H1 (cell line): ENCODE measurements around the gene CUX1. TPM values are rescaled to one million over a fixed set of nuclear protein-coding genes. Genes with fewer than 3 reads are reported as not detected.

Experiments
- CTCF ChIA-PET: fragments of 300-600 bp; sonication (Branson Sonifier 250); formaldehyde crosslinking; loops from one replicate; lab custom pipeline; 2021; ENCODE audit not compliant: partially characterized antibody; lab: Charles Lee
- POLR2A ChIA-PET: fragments of 300-600 bp; sonication (Branson Sonifier 250); formaldehyde crosslinking; loops from one replicate; lab custom pipeline; 2021; ENCODE audit warnings: inconsistent platforms; ENCODE audit not compliant: partially characterized antibody; lab: Charles Lee
- DNase-seq, 2 experiments: peaks; one replicate each; pipeline versions ENCODE4 v3.0.0 to v3.0.0-alpha.2; 2010 to 2022; ENCODE audit warnings: low spot score in 2 of 2, low read depth in 1 of 2, mixed read lengths in 1 of 2
- FAIRE-seq: peaks from 2 replicates; lab custom pipeline; 2011; peaks lifted over from hg19 to GRCh38; lab: Jason Lieb, UNC
- H2AFZ ChIP-seq: 2 replicates; pipeline ENCODE4 v1.8.1; 2012; ENCODE audit warnings: low read length, inconsistent platforms
- H2AK5ac ChIP-seq: 2 replicates; pipeline ENCODE4 v1.6.1; 2013; ENCODE audit warnings: low read depth, low read length
- H2BK120ac ChIP-seq: replicated peaks from 2 replicates; pipeline ENCODE3; 2013; ENCODE audit warnings: low read depth, low read length, inconsistent platforms
- H2BK12ac ChIP-seq: 2 replicates; pipeline ENCODE4 v1.6.1; 2013; ENCODE audit warnings: low read depth, low read length
- H2BK15ac ChIP-seq: 2 replicates; pipeline ENCODE4 v1.6.1; 2013; ENCODE audit warnings: low read length
- H2BK20ac ChIP-seq: 2 replicates; pipeline ENCODE4 v1.6.1; 2013; ENCODE audit warnings: low read length
- H2BK5ac ChIP-seq: 2 replicates; pipeline ENCODE4 v1.6.1; 2013; ENCODE audit warnings: low read depth, low read length
- H3K14ac ChIP-seq: 2 replicates; pipeline ENCODE4 v1.6.1; 2013; ENCODE audit warnings: inconsistent platforms; ENCODE audit not compliant: insufficient read length
- H3K18ac ChIP-seq: 2 replicates; pipeline ENCODE4 v1.6.1; 2013; ENCODE audit warnings: low read length; ENCODE audit errors: extremely low read depth
- H3K23ac ChIP-seq: 2 replicates; pipeline ENCODE4 v1.6.1; 2013; ENCODE audit warnings: inconsistent platforms; ENCODE audit not compliant: insufficient read length
- H3K23me2 ChIP-seq: 2 replicates; pipeline ENCODE4 v1.6.1; 2013; ENCODE audit warnings: low read depth, low read length
- H3K27ac ChIP-seq: 2 replicates; pipeline ENCODE4 v1.6.1; 2011; ENCODE audit warnings: low read depth, low read length, inconsistent platforms
- H3K27me3 ChIP-seq, 4 experiments: replicated peaks in 1 of 4; 1 replicate in 1 of 4; 2 replicates in 3 of 4; pipeline versions ENCODE4 v1.6.1 to v1.8.1; 2011 to 2013; ENCODE audit warnings: low read length in 3 of 4, mild to moderate bottlenecking in 3 of 4, inconsistent platforms in 2 of 4, mixed read lengths in 2 of 4, moderate library complexity in 1 of 4; ENCODE audit not compliant: control insufficient read depth in 3 of 4, insufficient read depth in 3 of 4; ENCODE audit errors: extremely low read depth in 1 of 4
- H3K36me3 ChIP-seq, 4 experiments: 2 replicates each; pipeline versions ENCODE4 v1.6.1 to v1.8.1; 2011 to 2013; ENCODE audit warnings: mild to moderate bottlenecking in 4 of 4, low read length in 3 of 4, moderate library complexity in 2 of 4, control low read depth in 1 of 4, inconsistent platforms in 1 of 4; ENCODE audit not compliant: insufficient read depth in 4 of 4, control insufficient read depth in 2 of 4
- H3K4ac ChIP-seq: replicated peaks from 2 replicates; pipeline ENCODE3; 2013; ENCODE audit warnings: low read length, low read depth, mixed read lengths, inconsistent platforms; ENCODE audit not compliant: insufficient read length
- H3K4me1 ChIP-seq, 4 experiments: replicated peaks in 1 of 4; 1 replicate in 1 of 4; 2 replicates in 3 of 4; pipeline versions ENCODE4 v1.6.1 to v1.8.1; 2011 to 2013; ENCODE audit warnings: low read length in 3 of 4, inconsistent platforms in 2 of 4, mixed read lengths in 1 of 4; ENCODE audit not compliant: insufficient read depth in 4 of 4, control insufficient read depth in 3 of 4
- H3K4me2 ChIP-seq, 2 experiments: 2 replicates each; pipeline versions ENCODE4 v1.6.1 to v1.8.1; 2011 to 2013; ENCODE audit warnings: low read depth in 2 of 2, low read length in 2 of 2, control low read depth in 1 of 2, inconsistent platforms in 1 of 2, mild to moderate bottlenecking in 1 of 2; ENCODE audit not compliant: insufficient read depth in 1 of 2
- H3K4me3 ChIP-seq, 4 experiments: fragments of 200-600, 300-600 bp in 1 of 4; sonication (generic), shearing (Covaris generic), sonication (Bioruptor Twin) in 1 of 4; 2 replicates each; pipeline versions ENCODE4 v1.5.1 to v1.8.1; 2011 to 2016; ENCODE audit warnings: low read length in 4 of 4, low read depth in 3 of 4, control low read depth in 2 of 4, inconsistent platforms in 2 of 4, mild to moderate bottlenecking in 2 of 4, mixed read lengths in 1 of 4, moderate library complexity in 1 of 4; ENCODE audit not compliant: insufficient read depth in 2 of 4; ENCODE audit errors: extremely low read depth in 1 of 4
- H3K56ac ChIP-seq: replicated peaks from 2 replicates; pipeline ENCODE3; 2013; ENCODE audit warnings: low read depth, mild to moderate bottlenecking, mixed read lengths, low read length, inconsistent platforms; ENCODE audit not compliant: insufficient read length
- H3K79me1 ChIP-seq: 2 replicates; pipeline ENCODE4 v1.6.1; 2013; ENCODE audit warnings: low read depth, low read length, control low read depth
- H3K79me2 ChIP-seq, 2 experiments: 2 replicates each; pipeline versions ENCODE4 v1.6.1 to v1.8.1; 2012 to 2013; ENCODE audit warnings: low read length in 2 of 2, mild to moderate bottlenecking in 2 of 2, inconsistent platforms in 1 of 2; ENCODE audit not compliant: insufficient read depth in 2 of 2, control insufficient read depth in 1 of 2
- H3K9ac ChIP-seq, 4 experiments: replicated peaks in 1 of 4; 1 replicate in 1 of 4; 2 replicates in 3 of 4; pipeline versions ENCODE4 v1.6.1 to v1.8.1; 2011 to 2013; ENCODE audit warnings: low read depth in 3 of 4, low read length in 3 of 4, control low read depth in 2 of 4, mild to moderate bottlenecking in 2 of 4, moderate library complexity in 2 of 4, inconsistent platforms in 1 of 4; ENCODE audit errors: extremely low read depth in 1 of 4
- H3K9me3 ChIP-seq, 2 experiments: 2 replicates each; pipeline versions ENCODE4 v1.6.1 to v1.8.1; 2012 to 2013; ENCODE audit warnings: mild to moderate bottlenecking in 2 of 2, moderate library complexity in 2 of 2, control low read depth in 1 of 2, inconsistent platforms in 1 of 2, low read depth in 1 of 2, low read length in 1 of 2, mixed read lengths in 1 of 2; ENCODE audit not compliant: insufficient read depth in 2 of 2
- H4K20me1 ChIP-seq, 2 experiments: replicated peaks in 1 of 2; 2 replicates each; pipeline versions ENCODE3 to v1.8.1; 2011 to 2013; ENCODE audit warnings: inconsistent platforms in 2 of 2, low read length in 2 of 2, mild to moderate bottlenecking in 1 of 2; ENCODE audit not compliant: insufficient read depth in 2 of 2, control insufficient read depth in 1 of 2
- H4K5ac ChIP-seq: 2 replicates; pipeline ENCODE4 v1.6.1; 2013; ENCODE audit warnings: low read length, low read depth, mixed read lengths, inconsistent platforms; ENCODE audit not compliant: insufficient read length
- H4K8ac ChIP-seq: 2 replicates; pipeline ENCODE4 v1.8.0; 2013; ENCODE audit warnings: mild to moderate bottlenecking, moderate library complexity, low read length, inconsistent platforms; ENCODE audit not compliant: insufficient read depth; ENCODE audit errors: extremely low read depth
- H4K91ac ChIP-seq: replicated peaks from 2 replicates; pipeline ENCODE3; 2013; ENCODE audit warnings: low read length, mixed read lengths, inconsistent platforms; ENCODE audit not compliant: insufficient read length
- ATF3 ChIP-seq: IDR thresholded peaks from 2 replicates; pipeline ENCODE4 v1.6.1; 2011; ENCODE audit warnings: low read depth, mild to moderate bottlenecking, low read length; ENCODE audit not compliant: insufficient read depth
- BCL11A ChIP-seq, 2 experiments: IDR thresholded peaks; one replicate each; pipeline ENCODE4 v1.6.1; 2011; ENCODE audit warnings: low read depth in 2 of 2, low read length in 2 of 2, mild to moderate bottlenecking in 2 of 2
- CEBPB ChIP-seq: IDR thresholded peaks from 2 replicates; pipeline ENCODE4 v1.6.1; 2012; ENCODE audit warnings: low read depth, low read length
- CTBP2 ChIP-seq: IDR thresholded peaks from 2 replicates; pipeline ENCODE4 v1.7.0; 2011; ENCODE audit warnings: borderline replicate concordance, mild to moderate bottlenecking, moderate library complexity, mixed read lengths, low read length; ENCODE audit not compliant: insufficient read depth, insufficient read length
- CTCF ChIP-seq, 3 experiments: IDR thresholded peaks; 1 replicate in 2 of 3; 2 replicates in 1 of 3; pipeline versions ENCODE4 v1.5.1 to v1.6.1; 2011; ENCODE audit warnings: low read length in 3 of 3, mild to moderate bottlenecking in 3 of 3, inconsistent platforms in 2 of 3, low read depth in 1 of 3, moderate library complexity in 1 of 3; ENCODE audit not compliant: insufficient read depth in 1 of 3; ENCODE audit errors: control extremely low read depth in 1 of 3
- EGR1 ChIP-seq: IDR thresholded peaks from 2 replicates; pipeline ENCODE4 v1.6.1; 2011; ENCODE audit warnings: low read depth, low read length, borderline replicate concordance
- KDM5A ChIP-seq: fragments of 200-600 bp; IDR thresholded peaks from 2 replicates; pipeline ENCODE4 v1.7.1; 2012; ENCODE audit warnings: mild to moderate bottlenecking, low read length, inconsistent platforms, mixed read lengths
- MAFK ChIP-seq: IDR thresholded peaks from 2 replicates; pipeline ENCODE4 v1.6.1; 2012; ENCODE audit warnings: low read depth, mild to moderate bottlenecking, improper control_type of control experiment, low read length
- POU5F1 ChIP-seq: IDR thresholded peaks from 2 replicates; pipeline ENCODE4 v1.6.1; 2011; ENCODE audit warnings: low read depth, mild to moderate bottlenecking, low read length, moderate library complexity
- SP2 ChIP-seq: IDR thresholded peaks from 2 replicates; pipeline ENCODE4 v1.6.1; 2012; ENCODE audit warnings: mild to moderate bottlenecking, low read length, inconsistent platforms
- TAF1 ChIP-seq: IDR thresholded peaks from 2 replicates; pipeline ENCODE4 v1.6.1; 2011; ENCODE audit warnings: mild to moderate bottlenecking, low read depth, low read length
- WGBS, 2 experiments: shearing (Covaris generic) in 1 of 2; methylation state at CpG; one replicate each; pipeline versions ENCODE4 v1.1.6 to v1.1.7; 2013 to 2015; ENCODE audit warnings: low lambda C conversion rate in 2 of 2, mixed read lengths in 2 of 2, inconsistent platforms in 1 of 2, low coverage in 1 of 2, missing lambda C conversion rate in 1 of 2; ENCODE audit not compliant: insufficient replicate concordance in 2 of 2, insufficient coverage in 1 of 2, insufficient read length in 1 of 2; ENCODE audit errors: extremely low coverage in 1 of 2, missing lambda C conversion rate in 1 of 2; 5-methylcytosine and 5-hydroxymethylcytosine counted together
- polyA plus RNA-seq, 7 experiments: library from polyadenylated mRNA; depleted of rRNA in 3 of 7; stranded (reverse) in 5 of 7; unstranded in 2 of 7; fragments of >200 nt in 5 of 7; fragments of 200-250 nt in 2 of 7; gene quantifications; 1 replicate in 5 of 7; 2 replicates in 1 of 7; 4 replicates in 1 of 7; pipeline versions ENCODE4 v1.2.1 to v1.2.3, GENCODE V29; 2011 to 2013; ENCODE audit warnings: missing spikeins in 2 of 7, mixed read lengths in 2 of 7
- total RNA-seq: library from RNA; stranded (reverse); fragmentation: NEBNext Ultra II Directional; extraction: Animal tissue kit (Norgen Biotek cat#: 25700); gene quantifications from 2 replicates; pipeline ENCODE4 v1.2.1, GENCODE V29; 2021

CUX1 gene
- total and polyA plus RNA-seq, 2 of the 8 experiments (the other 6 are each of a cell fraction or from before 2014, with no cell fraction given): 21.6 to 65.9 TPM

- H3K23ac ChIP-seq: no peak overlapping the region
- POLR2A ChIA-PET: interaction anchor here (1.6 kb wide), 1 partner anchor 8 kb away, joined by 5 read pairs; no protein-coding TSS in a partner anchor
- H3K36me3 ChIP-seq: no peaks in the 10 kb centered on the region; a peak in 1 of 8 replicates
- peaks cover 0 to 7% (median 4%) of the 10 kb centered on the region in 4 experiments; a peak in 5 of 7 replicates for H3K27me3 ChIP-seq
- DNase-seq: no peak
- H3K14ac ChIP-seq: no peak overlapping the region
- WGBS, 2 experiments: 93% methylated on average over 6 of the region's 6 CpGs; no CpG with 5 or more reads in 1 of the 2 experiments
- no peak overlapping the region for H4K8ac ChIP-seq
- 0 out of 4 replicates have a peak, but pooled peaks cover 0 to 2% of the 10 kb centered on the region in 2 experiments for H3K79me2 ChIP-seq
- no peak overlapping the region for H2BK15ac ChIP-seq
- no peak overlapping the region for H2BK20ac ChIP-seq
- H3K9me3 ChIP-seq: no peaks in the 10 kb centered on the region; a peak in 1 of 4 replicates
- no peak for FAIRE-seq
- no peak overlapping the region for H2BK120ac ChIP-seq
- H3K23me2 ChIP-seq: peaks cover 4% of the 10 kb centered on the region; the same call in 1 of the 2 replicates
- no peak overlapping the region for H3K9ac ChIP-seq
- H2BK12ac ChIP-seq: no peak overlapping the region
- peaks cover 4 to 16% of the 10 kb centered on the region in 2 experiments for H4K20me1 ChIP-seq
- H3K4me3 ChIP-seq: no peak overlapping the region
- peaks cover 0 to 26% (median 8%) of the 10 kb centered on the region in 4 experiments; a peak in 6 of 7 replicates for H3K4me1 ChIP-seq
- no peak overlapping the region for H3K4me2 ChIP-seq
- no peak overlapping the region for H3K56ac ChIP-seq
- H3K27ac ChIP-seq: no peak overlapping the region
- H3K79me1 ChIP-seq: no peaks in the 10 kb centered on the region; the same call in 1 of the 2 replicates
- no peak overlapping the region for H3K4ac ChIP-seq
- no peak overlapping the region for H2AK5ac ChIP-seq
- no peak overlapping the region for H3K18ac ChIP-seq
- CTCF ChIA-PET: interaction anchor here (0.6 to 2.5 kb wide), 5 partner anchors 9 to 25 kb away, joined by 3 to 9 read pairs (median 4); no protein-coding TSS in a partner anchor
- H2BK5ac ChIP-seq: 0 out of 2 replicates have a peak overlapping the region, but pooled peaks have one; percentile 3
- H2AFZ ChIP-seq: no peak overlapping the region
- no peak overlapping the region for H4K91ac ChIP-seq
- no peak overlapping the region for H4K5ac ChIP-seq
- TF ChIP-seq CEBPB (no peak), CTBP2 (no peak), BCL11A (IDR thresholded peaks at IDR 0.05; ENCODE audit: low read depth in 2 of 2, low read length in 2 of 2) (no peak), CTCF (IDR thresholded peaks at IDR 0.05; ENCODE audit: control extremely low read depth in 1 of 3, insufficient read depth in 1 of 3, low read depth in 1 of 3, low read length in 3 of 3) (no peak), SP2 (no peak), EGR1 (no peak), MAFK (no peak), ATF3 (no peak), POU5F1 (no peak), KDM5A (no peak), TAF1 (no peak)
Observed at GRCh38 chr7:102296179-102296438, 478.7 kb downstream of the CUX1 start.
